Nephron progenitor cell (in vitro differentiated cells): ENCODE data around the gene ACP1.

ENCODE experiments used
- DNase-seq: peaks from one replicate; pipeline ENCODE4 v3.0.0; 2021
- H3K27ac Mint-ChIP-seq: 2 replicates; pipeline ENCODE4 v1.8.0; 2021; ENCODE audit warnings: mild to moderate bottlenecking, moderate library complexity, mixed read lengths
- H3K27me3 Mint-ChIP-seq: 2 replicates; pipeline ENCODE4 v1.8.0; 2021; ENCODE audit warnings: mild to moderate bottlenecking, low read depth, mixed read lengths; ENCODE audit not compliant: poor library complexity
- H3K36me3 Mint-ChIP-seq: 2 replicates; pipeline ENCODE4 v1.8.0; 2021; ENCODE audit warnings: low read depth, mixed read lengths
- H3K4me1 Mint-ChIP-seq: 2 replicates; pipeline ENCODE4 v1.8.0; 2021; ENCODE audit warnings: mixed read lengths
- H3K4me3 Mint-ChIP-seq: 2 replicates; pipeline ENCODE4 v1.8.0; 2021; ENCODE audit warnings: mild to moderate bottlenecking, moderate library complexity, mixed read lengths
- H3K9me3 Mint-ChIP-seq: 2 replicates; pipeline ENCODE4 v1.8.0; 2021; ENCODE audit warnings: mild to moderate bottlenecking, moderate library complexity, mixed read lengths
- CTCF ChIP-seq: fragments of 200-600 bp; sonication (generic); IDR thresholded peaks from 2 replicates; pipeline ENCODE4 v1.5.0; 2021; ENCODE audit warnings: antibody characterized with exemption

Gene ACP1

GRCh38 chr2:249538-250042 is 15.2 kb upstream of the ACP1 start:
- TF ChIP-seq CTCF = no peak
- peaks cover 33% of the 10 kb centered on the region for H3K36me3 Mint-ChIP-seq
- no peak overlapping the region for H3K27ac Mint-ChIP-seq
- no peaks in the 10 kb centered on the region for H3K27me3 Mint-ChIP-seq
- no peaks in the 10 kb centered on the region for H3K9me3 Mint-ChIP-seq
- no peak overlapping the region for H3K4me3 Mint-ChIP-seq
- DNase-seq = no peak
- peaks cover 15% of the 10 kb centered on the region for H3K4me1 Mint-ChIP-seq

DNA sequence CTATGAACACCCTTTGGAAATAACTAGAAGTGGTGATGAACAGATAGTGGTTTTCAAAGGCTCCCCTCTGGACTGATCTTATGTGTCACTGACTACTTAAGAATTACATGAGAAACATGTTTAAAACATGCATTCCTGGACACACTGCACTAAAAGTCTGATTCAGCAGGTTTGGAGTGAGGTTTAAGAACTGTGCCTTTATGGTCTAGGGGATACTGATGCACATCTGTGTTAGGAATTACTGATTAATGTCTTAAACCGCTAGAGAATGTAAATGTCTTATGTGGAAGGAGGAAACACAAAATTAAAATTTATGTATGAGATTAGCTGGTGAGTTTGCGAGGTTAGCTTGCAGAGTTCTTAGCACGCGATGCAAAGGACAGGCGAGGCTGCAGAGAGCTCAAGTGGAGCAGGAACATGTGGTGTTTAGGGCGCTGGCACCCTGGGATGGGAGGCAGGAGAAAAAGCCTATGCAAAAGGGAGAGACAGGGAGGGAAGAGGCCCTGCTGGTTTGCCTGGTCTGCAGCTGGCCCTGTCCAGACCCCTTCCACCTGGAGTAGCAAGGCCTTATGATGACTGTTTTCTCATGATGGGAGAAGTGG is 12.6 kb upstream of the ACP1 start:
- Mint-ChIP-seq H3K27me3 (peaks cover 3% of the 10 kb centered on the region), H3K27ac (no peak overlapping the region), H3K9me3 (peaks cover 14% of the 10 kb centered on the region), H3K36me3 (peaks cover 19% of the 10 kb centered on the region), H3K4me1 (peaks cover 12% of the 10 kb centered on the region), H3K4me3 (no peak overlapping the region)
- DNase-seq = no peak
- no peak for TF ChIP-seq CTCF

- Mint-ChIP-seq H3K9me3 (peaks cover 25% of the 10 kb centered on the region), H3K36me3 (peaks cover 22% of the 10 kb centered on the region), H3K4me3 (no peak overlapping the region), H3K4me1 (peaks cover 10% of the 10 kb centered on the region), H3K27me3 (peaks cover 3% of the 10 kb centered on the region), H3K27ac (no peak overlapping the region)
- TF ChIP-seq CTCF = no peak
- no peak for DNase-seq
Measured at GRCh38 chr2:253202-253638, 11.5 kb upstream of the ACP1 start.

GRCh38 chr2:254241-254640 is 10.5 kb upstream of the ACP1 start:
- no peak for TF ChIP-seq CTCF
- DNase-seq = no peak
- Mint-ChIP-seq H3K27me3 (peaks cover 3% of the 10 kb centered on the region), H3K9me3 (peaks cover 36% of the 10 kb centered on the region), H3K4me1 (peaks cover 10% of the 10 kb centered on the region), H3K36me3 (peaks cover 23% of the 10 kb centered on the region), H3K27ac (no peak overlapping the region), H3K4me3 (no peak overlapping the region)

DNA sequence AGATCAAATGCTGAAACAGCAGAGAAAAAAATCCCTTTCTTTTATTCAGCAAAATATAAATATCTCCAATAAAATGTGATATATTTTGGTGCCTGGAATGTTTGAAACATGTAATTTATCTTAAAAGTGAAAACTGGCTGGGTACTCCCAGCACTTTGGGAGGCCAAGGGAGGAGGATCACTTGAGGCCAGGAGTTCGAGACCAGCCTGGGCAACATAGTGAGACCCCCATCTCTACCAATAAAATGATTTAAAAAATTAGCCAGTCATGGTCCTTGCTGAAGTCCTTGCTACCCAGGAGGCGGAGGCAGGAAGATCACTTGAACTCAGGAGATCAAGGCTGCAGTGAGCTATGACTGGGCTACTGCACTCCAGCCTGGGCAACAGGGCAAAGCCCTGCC is 9.6 kb upstream of the ACP1 start:
- no peak for TF ChIP-seq CTCF
- H3K4me1 Mint-ChIP-seq = peaks cover 10% of the 10 kb centered on the region
- peaks cover 3% of the 10 kb centered on the region for H3K27me3 Mint-ChIP-seq
- H3K4me3 Mint-ChIP-seq = no peak overlapping the region
- H3K9me3 Mint-ChIP-seq = peaks cover 45% of the 10 kb centered on the region
- H3K36me3 Mint-ChIP-seq = peaks cover 26% of the 10 kb centered on the region
- no peak overlapping the region for H3K27ac Mint-ChIP-seq
- DNase-seq = no peak

- TF ChIP-seq CTCF = no peak
- Mint-ChIP-seq H3K4me1 (peaks cover 10% of the 10 kb centered on the region), H3K36me3 (peaks cover 35% of the 10 kb centered on the region), H3K27me3 (peaks cover 10% of the 10 kb centered on the region), H3K4me3 (no peak overlapping the region), H3K27ac (no peak overlapping the region), H3K9me3 (peaks cover 54% of the 10 kb centered on the region)
- DNase-seq = no peak
Measured at GRCh38 chr2:256094-256493, 8.7 kb upstream of the ACP1 start.
